ENCODE data around the gene CRIM1.
A peak's percentile ranks its signal among the peaks of the same experiment; 100 is the strongest.

- TF ChIP-seq CTCF (IDR thresholded peaks at IDR 0.05) (no peak), POLR2AphosphoS5 (IDR thresholded peaks at IDR 0.05) (peak; percentile 92 to 98 (median 94)), POLR2A (IDR thresholded peaks at IDR 0.05) (peak in 1 of 2 donors; percentile 35)
Measured at GRCh38 chr2:36355151-36355889, at the start of gene CRIM1.
